A549 (cell line): ENCODE data around the gene LHB. TPM values are rescaled to one million over a fixed set of nuclear protein-coding genes. Genes with fewer than 3 reads are reported as not detected.
"Not testable (repeated sequence)": the region's sequence is repeated elsewhere in the genome, so short reads cannot be mapped to it uniquely, and the experiment has no call there.

ENCODE experiments used
- ATAC-seq, 2 experiments: fragments of 200-7000 bp in 1 of 2; fragments of >200 bp in 1 of 2; cut with Nextera tagmentation in 1 of 2; cut with Tn5 transposase in 1 of 2; 3 replicates each; pipeline versions ENCODE4 v1.8.0 to v1.9.1; 2018 to 2020; ENCODE audit warnings: mild to moderate bottlenecking in 1 of 2, moderate library complexity in 1 of 2
- CTCF ChIA-PET: fragments of 300-600 bp; sonication (Branson Sonifier 250); formaldehyde crosslinking; extraction: SDS; loops from one replicate; lab custom pipeline; 2021; ENCODE audit warnings: antibody characterized with exemption, inconsistent platforms; lab: Yijun Ruan, JAX
- POLR2A ChIA-PET: fragments of 350-600 bp; formaldehyde crosslinking; extraction: SDS; loops from one replicate; lab custom pipeline; 2021; ENCODE audit warnings: antibody characterized with exemption, inconsistent platforms; lab: Yijun Ruan, JAX
- DNase-seq, 2 experiments: peaks; one replicate each; pipeline versions ENCODE4 v3.0.0 to v3.0.0-alpha.2; 2011 to 2016; ENCODE audit warnings: low read depth in 1 of 2, low spot score in 1 of 2
- FAIRE-seq: peaks from 2 replicates; lab custom pipeline; 2011; peaks lifted over from hg19 to GRCh38; lab: Jason Lieb, UNC
- H3K27ac ChIP-seq, 2 experiments: fragments of >200 bp; sonication (Bioruptor Twin); formaldehyde crosslinking; 3 replicates each; pipeline ENCODE4 v1.5.1; 2016 to 2017
- H3K4me1 ChIP-seq: fragments of >200 bp; sonication (Bioruptor Twin); formaldehyde crosslinking; 3 replicates; pipeline ENCODE4 v1.6.1; 2016
- H3K4me2 ChIP-seq: fragments of >200 bp; sonication (Bioruptor Twin); formaldehyde crosslinking; 3 replicates; pipeline ENCODE4 v1.6.1; 2016
- H3K4me3 ChIP-seq: fragments of >200 bp; sonication (Bioruptor Twin); formaldehyde crosslinking; 3 replicates; pipeline ENCODE4 v1.5.1; 2016
- H3K9me3 ChIP-seq: fragments of >200 bp; sonication (Bioruptor Twin); formaldehyde crosslinking; 3 replicates; pipeline ENCODE4 v1.6.1; 2016
- CTCF ChIP-seq: fragments of >200 bp; sonication (Bioruptor Twin); formaldehyde crosslinking; IDR thresholded peaks from 3 replicates; pipeline ENCODE4 v1.5.1; 2016
- RAD21 ChIP-seq, 2 experiments: fragments of >200 bp in 1 of 2; sonication (Bioruptor Twin) in 1 of 2; formaldehyde crosslinking in 1 of 2; IDR thresholded peaks in 1 of 2; conservative IDR thresholded peaks in 1 of 2; 2 replicates in 1 of 2; 3 replicates in 1 of 2; pipeline ENCODE4 v1.6.1; 2012 to 2018; ENCODE audit warnings: inconsistent platforms in 1 of 2
- RCOR1 ChIP-seq: fragments of 150-350 bp; IDR thresholded peaks from 2 replicates; pipeline ENCODE4 v1.6.1; 2014; ENCODE audit warnings: antibody characterized with exemption, low read length, low read depth
- SREBF2 ChIP-seq: fragments of 450-650 bp; IDR thresholded peaks from 2 replicates; pipeline ENCODE4 v1.6.1; 2014; ENCODE audit warnings: mild to moderate bottlenecking, moderate library complexity
- WGBS: methylation state at CpG from one replicate; pipeline ENCODE4 v1.1.6; 2017; ENCODE audit errors: missing lambda C conversion rate; 5-methylcytosine and 5-hydroxymethylcytosine counted together
- polyA plus RNA-seq, 4 experiments: library from polyadenylated mRNA; depleted of rRNA in 3 of 4; stranded (reverse); fragments of >200 nt; fragmentation: RNase III in 1 of 4; extraction: RNeasy Plus Mini Kit Qiagen cat#74134 plus additional on column Dnase treatment in 1 of 4; gene quantifications; 2 replicates in 3 of 4; 3 replicates in 1 of 4; pipeline ENCODE4 v1.2.3, GENCODE V29; 2011 to 2017

The LHB gene
- polyA plus RNA-seq, 2 of the 4 experiments (the other 2 are of a cell fraction), result 0.22 TPM; not detected in 1

- CTCF ChIA-PET, result interaction anchor here (0.8 to 0.9 kb wide), 2 partner anchors 17 to 32 kb away, joined by 3 to 4 read pairs; no protein-coding TSS in a partner anchor
- peak; percentile 48 for TF ChIP-seq CTCF
- TF ChIP-seq RAD21 (conservative IDR thresholded peaks at IDR 0.05 in 1 of 2, IDR thresholded peaks at IDR 0.05 in 1 of 2), result peak in 1 of 2 experiments; percentile 29; a peak in 1 of 5 replicates
- 0 out of 2 replicates have a peak, but pooled peaks have one; percentile 38 for TF ChIP-seq RCOR1
- H3K4me2 ChIP-seq, FAIRE-seq, H3K4me3 ChIP-seq, H3K9me3 ChIP-seq, POLR2A ChIA-PET: not testable (repeated sequence)
- ATAC-seq (peak in 1 of 2 experiments; percentile 61; a peak in 3 of 6 replicates), DNase-seq (peak in 1 of 2 experiments; percentile 79)
- peak within 1 kb of the TSS in 1 of 2 experiments; percentile 58; a peak in 3 of 6 replicates for H3K27ac ChIP-seq
- H3K4me1 ChIP-seq, result peaks cover 25% of the 10 kb centered on the region
- 51% methylated on average over 18 of the region's 18 CpGs for WGBS
These were observed 19.9 kb upstream of the LHB start, which contains the start of gene CGB1 for GRCh38 chr19:49036815-49037214. CGB1 (minus strand) TSS chr19:49036895; CDS start chr19:49036711, 184 bp downstream.

GRCh38 chr19:49031642-49032301 is 14.9 kb upstream of the LHB start, which contains the start of gene CGB2:
CGB2 (plus strand) TSS chr19:49031890; CDS start chr19:49032096, 206 bp downstream.
- CTCF ChIA-PET, result interaction anchor here (0.6 to 1.4 kb wide), 5 partner anchors 32 to 76 kb away, joined by 3 to 7 read pairs (median 3); partner anchors contain the start of genes GYS1 and RUVBL2
- H3K4me2 ChIP-seq, POLR2A ChIA-PET: not testable (repeated sequence)
- peak in 1 of 2 experiments; percentile 69 for DNase-seq
- peak; percentile 12; the same call in 1 of the 2 replicates for TF ChIP-seq SREBF2
- TF ChIP-seq CTCF, result peak; percentile 35; the same call in 1 of the 3 replicates
- TF ChIP-seq, all 56 proteins: peak for 2; not testable (repeated sequence) for 54
- WGBS, result 52% methylated on average over 28 of the region's 28 CpGs
- not testable (repeated sequence) for H3K9me3 ChIP-seq, H3K27ac ChIP-seq, H3K4me1 ChIP-seq, FAIRE-seq, H3K4me3 ChIP-seq
- peak in 1 of 2 experiments; percentile 83; a peak in 3 of 6 replicates for ATAC-seq

GRCh38 chr19:49030323-49030722 is 13.4 kb upstream of the LHB start:
- POLR2A ChIA-PET, CTCF ChIA-PET, H3K4me3 ChIP-seq, FAIRE-seq, H3K4me2 ChIP-seq, H3K4me1 ChIP-seq, ATAC-seq, H3K27ac ChIP-seq, H3K9me3 ChIP-seq, DNase-seq: not testable (repeated sequence)
- 83% methylated on average over 4 of the region's 8 CpGs for WGBS

- DNase-seq, H3K4me1 ChIP-seq, CTCF ChIA-PET, H3K4me3 ChIP-seq, FAIRE-seq, POLR2A ChIA-PET, H3K4me2 ChIP-seq, H3K9me3 ChIP-seq: not testable (repeated sequence)
- peak; percentile 12 to 59; a peak in 2 of 6 replicates for ATAC-seq
- WGBS, result 41% methylated on average over 4 of the region's 14 CpGs
- peak overlapping the region; percentile 21 to 56; a peak in 3 of 6 replicates for H3K27ac ChIP-seq
These were observed 12.9 kb upstream of the LHB start for GRCh38 chr19:49029749-49030148.

GRCh38 chr19:49028686-49029085 is 11.8 kb upstream of the LHB start:
- POLR2A ChIA-PET, result interaction anchor here (0.6 kb wide), 1 partner anchor 150 kb away, joined by 3 read pairs; no protein-coding TSS in a partner anchor
- not testable (repeated sequence) for ATAC-seq
- WGBS, result 82% methylated on average over 9 of the region's 9 CpGs

GRCh38 chr19:49025599-49025998 is 8.7 kb upstream of the LHB start:
- H3K4me3 ChIP-seq, result not testable (repeated sequence)
- 59% methylated on average over 17 of the region's 23 CpGs for WGBS

More at GRCh38 chr19:49028686-49029085, 11.8 kb upstream of the LHB start:
- not testable (repeated sequence) for H3K4me1 ChIP-seq, H3K27ac ChIP-seq, H3K4me3 ChIP-seq, H3K9me3 ChIP-seq, H3K4me2 ChIP-seq, DNase-seq, FAIRE-seq
- CTCF ChIA-PET, result interaction anchor here (1.1 kb wide), 1 partner anchor 29 kb away, joined by 3 read pairs; no protein-coding TSS in a partner anchor

GRCh38 chr19:49025088-49025487 is 8.2 kb upstream of the LHB start:
- DNase-seq, H3K27ac ChIP-seq, H3K4me1 ChIP-seq, H3K4me3 ChIP-seq, FAIRE-seq, ATAC-seq, POLR2A ChIA-PET, CTCF ChIA-PET, H3K4me2 ChIP-seq, H3K9me3 ChIP-seq: not testable (repeated sequence)
- WGBS, result 87% methylated on average over 4 of the region's 6 CpGs

More at GRCh38 chr19:49025599-49025998, 8.7 kb upstream of the LHB start:
- CTCF ChIA-PET, DNase-seq, H3K9me3 ChIP-seq, H3K4me1 ChIP-seq, H3K4me2 ChIP-seq, POLR2A ChIA-PET, FAIRE-seq: not testable (repeated sequence)
- ATAC-seq, result peak in 1 of 2 experiments; percentile 41; a peak in 3 of 6 replicates
- H3K27ac ChIP-seq, result peak overlapping the region in 1 of 2 experiments; percentile 41; a peak in 1 of 6 replicates

GRCh38 chr19:49024233-49024632 is 7.3 kb upstream of the LHB start, which contains the start of gene CGB3:
CGB3 (minus strand) TSS chr19:49024333; CDS start chr19:49023971, 362 bp downstream.
- DNase-seq, result not testable (repeated sequence)

More at GRCh38 chr19:49024233-49024632, 7.3 kb upstream of the LHB start, which contains the start of gene CGB3:
- H3K27ac ChIP-seq, ATAC-seq, POLR2A ChIA-PET, FAIRE-seq, H3K9me3 ChIP-seq, H3K4me3 ChIP-seq, H3K4me2 ChIP-seq, H3K4me1 ChIP-seq, CTCF ChIA-PET: not testable (repeated sequence)
- WGBS, result 77% methylated on average over 7 of the region's 15 CpGs
